GM12801 (cell line): ENCODE data around the gene CLEC1A.

Experiments used
- CTCF ChIP-seq: IDR thresholded peaks from one replicate; pipeline ENCODE4 v1.5.1; 2011; ENCODE audit warnings: control low read depth; ENCODE audit not compliant: insufficient read length; ENCODE audit errors: extremely low read depth

Gene CLEC1A

GRCh38 chr12:10131111-10131690 is 32.4 kb upstream of the CLEC1A start:
- no peak for TF ChIP-seq CTCF

GRCh38 chr12:10130042-10130441 is 31.3 kb upstream of the CLEC1A start, which contains the start of gene CLEC7A:
CLEC7A (minus strand) TSS chr12:10130199; CDS start chr12:10130082, 117 bp downstream.
- TF ChIP-seq CTCF, result no peak

- no peak for TF ChIP-seq CTCF
Measured at GRCh38 chr12:10128687-10129086, 29.9 kb upstream of the CLEC1A start.

- no peak for TF ChIP-seq CTCF
Measured at GRCh38 chr12:10126413-10126812, 27.6 kb upstream of the CLEC1A start.

GRCh38 chr12:10122689-10123088 is 23.9 kb upstream of the CLEC1A start:
- no peak for TF ChIP-seq CTCF

- TF ChIP-seq CTCF, result no peak
Measured at GRCh38 chr12:10121278-10121677, 22.5 kb upstream of the CLEC1A start.

GRCh38 chr12:10119066-10119465 is 20.3 kb upstream of the CLEC1A start:
- no peak for TF ChIP-seq CTCF
